ENCODE data around the gene COLGALT1. TPM values are rescaled to one million over a fixed set of nuclear protein-coding genes. Genes with fewer than 3 reads are reported as not detected.

Gene COLGALT1
- total RNA-seq, 1 donor from 2014 or later: 60.7 TPM

DNA sequence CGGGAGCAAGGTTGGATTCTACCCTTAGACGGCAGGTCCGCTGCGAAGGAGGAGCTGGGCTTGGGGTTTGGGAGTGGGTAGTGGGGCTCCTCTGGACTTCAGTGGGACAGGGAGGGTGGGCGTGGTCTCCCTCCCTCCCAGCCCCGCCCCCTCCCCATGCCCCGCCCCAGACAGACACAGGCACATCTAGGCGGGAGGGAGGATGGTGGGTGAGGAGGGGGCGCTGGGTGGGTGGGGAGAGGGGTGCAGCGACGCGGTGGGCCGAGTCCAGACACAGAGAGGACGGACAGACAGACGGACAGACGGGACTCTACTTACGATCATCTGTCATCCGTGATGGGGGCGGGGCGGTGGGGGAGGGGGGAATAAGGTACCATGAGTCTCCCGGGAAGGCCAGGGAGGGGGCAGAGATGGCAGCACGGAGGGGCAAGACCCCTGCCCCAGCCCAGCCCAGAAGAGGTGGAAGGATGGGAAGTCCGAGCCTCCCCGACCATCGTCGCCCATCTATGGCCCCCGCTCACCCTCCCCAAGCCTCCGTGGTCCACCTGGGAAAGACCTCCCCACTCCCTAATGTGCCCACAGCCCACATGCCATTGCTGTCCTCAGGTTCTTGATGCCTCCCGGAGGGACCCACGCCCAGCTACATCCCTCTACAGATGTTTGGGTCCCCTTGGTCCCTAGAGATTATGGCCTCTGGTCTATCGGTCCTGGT lies 67.9 kb downstream of the COLGALT1 start:
- no peak for DNase-seq (ENCODE audit: low read depth in 2 of 2)

DNA sequence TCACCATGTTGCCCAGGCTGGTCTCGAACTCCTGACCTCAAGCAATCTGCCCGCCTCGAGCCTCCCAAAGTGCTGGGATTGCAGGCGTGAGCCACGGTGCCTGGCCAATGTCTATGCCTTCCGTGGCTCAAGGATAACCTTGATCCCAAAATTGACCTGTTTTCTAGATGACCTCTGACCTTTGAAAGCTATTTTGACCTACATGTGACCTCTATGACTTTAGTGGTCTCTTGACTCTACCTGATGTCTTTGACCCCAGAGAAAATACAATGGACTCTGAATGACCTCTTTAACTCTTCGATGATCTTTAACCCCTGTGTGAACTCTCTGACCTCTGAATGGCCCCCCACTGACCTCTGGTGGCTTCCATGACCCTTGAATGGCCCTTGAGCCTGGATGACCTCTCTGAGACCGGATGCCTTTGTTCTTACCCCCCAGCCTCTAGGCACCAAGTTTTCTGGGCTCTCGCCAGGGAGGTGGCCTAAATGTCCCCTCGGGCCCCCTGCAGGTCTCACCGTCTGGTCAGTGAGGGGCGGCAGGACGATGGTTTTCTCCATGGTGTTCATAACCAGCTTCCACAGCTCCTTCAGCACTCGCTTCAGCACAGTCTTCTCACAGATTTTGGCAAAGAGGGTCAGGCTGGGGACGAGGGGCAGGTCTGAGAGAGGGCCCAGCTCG lies 69.0 kb downstream of the COLGALT1 start:
- DNase-seq (ENCODE audit: low read depth in 2 of 2): no peak

DNA sequence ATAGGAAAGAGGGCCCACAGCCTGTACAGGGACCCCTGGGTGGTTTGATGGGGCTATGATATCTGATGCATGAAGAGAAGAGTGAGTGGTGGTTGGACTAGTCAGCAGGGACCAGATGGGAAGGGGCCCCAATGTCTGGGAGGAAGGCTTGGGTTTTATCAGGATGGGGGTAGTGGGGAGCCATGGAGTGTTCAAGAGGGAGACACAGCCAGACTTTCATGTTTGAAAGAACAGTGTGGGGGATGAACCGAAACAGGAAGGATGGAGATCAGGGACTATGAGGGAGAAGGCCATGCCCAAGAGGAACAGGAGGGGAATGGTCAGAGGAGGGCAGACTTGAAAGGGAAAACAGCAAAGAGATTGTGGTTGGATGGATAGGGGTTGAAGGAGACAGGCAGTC lies 69.6 kb downstream of the COLGALT1 start:
- no peak for DNase-seq (ENCODE audit: low read depth in 2 of 2)

DNA sequence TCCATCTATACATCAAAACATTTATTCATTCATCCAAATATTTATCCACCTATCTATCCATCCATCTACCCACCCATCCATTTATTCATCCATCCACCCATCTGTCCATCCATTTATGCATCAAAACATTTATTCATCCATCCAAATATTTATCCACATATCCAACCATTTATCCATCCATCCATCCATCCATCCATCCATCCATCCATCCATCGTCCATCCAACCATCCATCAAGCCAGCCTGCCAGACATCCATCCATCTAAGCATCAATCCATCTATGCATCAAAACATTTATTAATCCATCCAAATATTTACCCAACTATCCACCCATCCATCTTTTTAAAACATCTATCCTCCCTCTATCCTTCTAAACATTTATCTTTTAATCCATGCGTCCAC lies 70.5 kb downstream of the COLGALT1 start:
- DNase-seq (ENCODE audit: low read depth in 2 of 2): no peak

DNA sequence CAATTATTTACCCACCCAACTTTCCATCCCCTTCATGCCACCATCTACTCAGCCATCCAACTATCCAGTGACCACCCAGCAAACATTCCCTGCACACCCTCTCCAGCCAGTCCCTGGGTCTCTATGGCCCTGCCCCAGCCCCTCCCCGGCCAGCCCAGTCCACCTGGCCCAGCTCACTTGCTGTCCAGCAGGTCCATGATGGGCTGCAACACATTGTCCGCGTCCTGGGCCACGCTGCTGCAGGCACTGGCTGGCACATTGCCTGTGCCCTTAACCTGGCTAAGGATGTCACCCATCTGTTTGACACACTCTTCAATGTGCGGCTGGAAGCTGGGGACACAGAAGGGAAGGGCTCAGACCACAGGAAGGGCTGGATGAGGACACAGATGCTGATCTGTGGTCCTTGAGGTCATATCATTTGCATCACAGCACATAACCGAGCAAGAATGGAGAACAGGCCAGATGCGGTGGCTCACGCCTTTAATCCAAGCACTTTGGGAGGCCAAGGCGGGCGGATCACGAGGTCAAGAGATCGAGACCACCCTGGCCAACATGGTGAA lies 71.1 kb downstream of the COLGALT1 start:
- DNase-seq (ENCODE audit: low read depth in 2 of 2): no peak

DNA sequence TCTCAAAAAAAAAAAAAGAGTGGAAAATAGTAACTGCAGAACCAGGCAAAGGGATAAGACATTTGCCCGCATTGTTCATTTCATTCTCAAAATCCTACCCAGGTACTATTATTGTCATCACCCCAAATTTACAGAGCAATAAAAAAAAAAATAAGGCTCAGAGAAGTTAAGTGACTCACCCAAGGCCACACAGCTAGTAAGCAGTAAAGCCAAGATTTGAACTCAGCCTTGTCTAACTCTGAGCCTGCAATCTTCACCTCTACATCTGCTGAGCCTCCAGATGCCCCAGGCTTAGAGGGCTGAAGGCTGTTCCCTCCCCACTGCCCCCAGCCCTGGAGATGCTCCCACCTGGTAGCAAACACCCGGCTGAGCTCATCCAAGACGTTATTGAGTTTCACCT lies 71.7 kb downstream of the COLGALT1 start:
- no peak for DNase-seq (ENCODE audit: low read depth in 2 of 2)

DNA sequence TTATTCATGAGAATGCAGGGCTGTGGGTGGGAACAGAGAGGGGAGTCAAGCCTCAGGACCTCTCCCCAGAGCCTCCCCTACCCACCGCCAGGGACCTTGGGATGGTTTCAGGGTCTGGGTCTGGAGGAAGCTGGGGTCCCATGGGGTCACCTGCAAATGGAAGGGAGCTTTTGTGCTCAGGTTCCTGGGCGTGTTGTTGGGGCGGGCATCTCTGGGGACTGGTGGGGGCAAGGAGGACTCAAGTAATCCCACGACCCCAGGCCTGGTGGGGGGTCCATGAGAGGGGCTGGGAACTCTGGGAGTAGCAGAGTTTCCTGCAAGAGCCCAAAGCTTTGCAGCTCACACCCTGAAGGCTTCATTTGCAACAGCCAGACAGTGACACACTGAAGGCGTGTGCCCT lies 72.5 kb downstream of the COLGALT1 start:
- no peak for DNase-seq (ENCODE audit: low read depth in 2 of 2)

DNA sequence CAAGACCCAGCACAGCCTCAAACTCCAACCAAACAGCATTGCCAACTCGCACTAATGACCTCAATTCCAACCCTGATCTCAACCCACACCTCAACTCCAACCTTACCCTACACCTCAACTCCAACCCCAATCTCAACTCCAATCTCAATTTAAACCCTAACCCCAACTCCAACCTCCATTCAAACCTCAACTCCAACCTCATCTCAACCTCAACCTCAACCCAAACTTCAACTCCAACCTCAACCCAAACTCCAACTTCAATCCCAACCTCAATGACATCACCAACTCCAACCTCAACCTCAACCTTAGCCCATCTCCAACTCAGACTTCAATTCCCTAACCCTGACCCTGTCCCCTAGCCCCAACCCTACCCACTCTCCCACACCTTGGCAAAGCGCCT lies 74.3 kb downstream of the COLGALT1 start:
- no peak for DNase-seq (ENCODE audit: low read depth in 2 of 2)

DNA sequence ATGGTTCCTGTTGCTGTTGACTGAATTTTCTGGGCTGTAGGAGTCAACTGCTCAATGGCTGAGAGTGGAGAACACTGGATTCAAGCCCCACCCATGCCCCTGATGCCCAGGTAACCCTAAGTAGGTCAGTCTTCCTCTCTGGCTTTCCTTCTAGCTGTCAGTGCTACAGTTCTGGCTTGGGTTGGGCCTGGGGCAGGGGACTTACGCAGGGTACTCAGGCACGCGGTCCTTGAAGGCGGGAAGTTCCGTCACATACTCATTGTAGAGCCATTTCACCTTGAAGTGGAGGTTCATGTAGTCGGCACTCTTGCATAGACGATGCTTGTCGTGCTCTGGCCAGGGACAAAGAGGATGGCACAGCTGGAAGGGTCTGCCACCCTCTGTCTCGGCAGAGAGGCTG lies 77.1 kb downstream of the COLGALT1 start:
- no peak for DNase-seq (ENCODE audit: low read depth in 2 of 2)

Other genes with a start within 250 kb of the COLGALT1 start
- gene MRPL34, start 249.8 kb upstream of the COLGALT1 start, total RNA-seq: 42.1 and 46.1 TPM in 2 replicates
- 18.2 and 24.5 TPM in 2 replicates for gene DDA1, start 246.1 kb upstream of the COLGALT1 start, total RNA-seq
- gene ANO8, start 220.8 kb upstream of the COLGALT1 start, total RNA-seq: 1.8 and 2.8 TPM in 2 replicates
- 7.6 and 9.1 TPM in 2 replicates for gene GTPBP3, start 218.1 kb upstream of the COLGALT1 start, total RNA-seq
- 5.9 and 21.2 TPM in 2 replicates for gene PLVAP, start 178.3 kb upstream of the COLGALT1 start, total RNA-seq
- not detected in 2 replicates for gene CCDC194, start 161.5 kb upstream of the COLGALT1 start, total RNA-seq
- gene BST2, start 150.0 kb upstream of the COLGALT1 start, total RNA-seq: 1.9 and 4.0 TPM in 2 replicates
- gene MVB12A, start 135.6 kb upstream of the COLGALT1 start, total RNA-seq: 29.4 and 41.7 TPM in 2 replicates
- not detected in 2 replicates for gene TMEM221, start 107.0 kb upstream of the COLGALT1 start, total RNA-seq
- gene NXNL1, start 94.7 kb upstream of the COLGALT1 start, total RNA-seq: not detected in 2 replicates
- gene SLC27A1, start 85.1 kb upstream of the COLGALT1 start, total RNA-seq: 13.2 and 22.4 TPM in 2 replicates
- 32.6 and 80.5 TPM in 2 replicates for gene PGLS, start 44.0 kb upstream of the COLGALT1 start, total RNA-seq
- gene UNC13A, start 132.7 kb downstream of the COLGALT1 start, total RNA-seq: 0.13 TPM in 2 replicates
- gene MAP1S, start 163.8 kb downstream of the COLGALT1 start, total RNA-seq: 27.5 and 52.5 TPM in 2 replicates
- gene FCHO1, start 195.8 kb downstream of the COLGALT1 start, total RNA-seq: 0.63 and 0.90 TPM in 2 replicates
- under 0.01 TPM in 2 replicates for gene B3GNT3, start 239.5 kb downstream of the COLGALT1 start, total RNA-seq

Measured in dermis microvascular lymphatic vessel endothelial cell (primary cell).